HEK293T (cell line): Measurements from ENCODE around the gene ADNP2.

Experiments used
- CTCF ChIA-PET: fragments of 350-600 bp; formaldehyde crosslinking; extraction: SDS; loops from one replicate; lab custom pipeline; 2021; ENCODE audit warnings: antibody characterized with exemption, inconsistent platforms; lab: Yijun Ruan, JAX
- POLR2A ChIA-PET: fragments of 350-600 bp; formaldehyde crosslinking; extraction: SDS; loops from one replicate; lab custom pipeline; 2020; ENCODE audit warnings: antibody characterized with exemption, inconsistent platforms; lab: Yijun Ruan, JAX
- DNase-seq: peaks from one replicate; pipeline ENCODE4 v3.0.0; 2012; ENCODE audit warnings: mixed read lengths; ENCODE audit errors: extremely low spot score
- ARNT ChIP-seq: fragments of 450-650 bp; IDR thresholded peaks from 2 replicates; pipeline ENCODE4 v1.6.1; 2017; ENCODE audit warnings: mild to moderate bottlenecking
- BHLHE40 ChIP-seq: fragments of 450-650 bp; IDR thresholded peaks from 2 replicates; pipeline ENCODE4 v1.6.1; 2016; ENCODE audit warnings: mild to moderate bottlenecking, moderate library complexity, borderline replicate concordance
- CTBP1 ChIP-seq: fragments of 450-650 bp; IDR thresholded peaks from 2 replicates; pipeline ENCODE4 v1.6.1; 2016; ENCODE audit warnings: borderline replicate concordance
- ELF4 ChIP-seq: fragments of 450-650 bp; IDR thresholded peaks from 2 replicates; pipeline ENCODE4 v1.6.1; 2017; ENCODE audit warnings: antibody characterized with exemption
- FOXA1 ChIP-seq: fragments of 450-650 bp; IDR thresholded peaks from 2 replicates; pipeline ENCODE4 v1.6.1; 2016; ENCODE audit warnings: mild to moderate bottlenecking
- FOXK2 ChIP-seq: fragments of 450-650 bp; IDR thresholded peaks from 2 replicates; pipeline ENCODE4 v1.6.1; 2016; ENCODE audit warnings: mild to moderate bottlenecking
- FOXM1 ChIP-seq: fragments of 450-650 bp; IDR thresholded peaks from 2 replicates; pipeline ENCODE4 v1.6.1; 2017; ENCODE audit warnings: mild to moderate bottlenecking, borderline replicate concordance
- HDGF ChIP-seq: fragments of 450-650 bp; IDR thresholded peaks from 2 replicates; pipeline ENCODE4 v1.6.1; 2017; ENCODE audit warnings: antibody characterized with exemption, borderline replicate concordance
- L3MBTL2 ChIP-seq: fragments of 450-650 bp; conservative IDR thresholded peaks from 2 replicates; pipeline ENCODE4 v1.6.1; 2016; ENCODE audit warnings: mild to moderate bottlenecking
- LEF1 ChIP-seq: fragments of 450-650 bp; IDR thresholded peaks from 2 replicates; pipeline ENCODE4 v1.6.1; 2017; ENCODE audit warnings: mild to moderate bottlenecking, borderline replicate concordance
- NFRKB ChIP-seq: fragments of 450-650 bp; IDR thresholded peaks from 2 replicates; pipeline ENCODE4 v1.6.1; 2016; ENCODE audit warnings: mild to moderate bottlenecking, moderate library complexity
- SP1 ChIP-seq: fragments of 450-650 bp; IDR thresholded peaks from 2 replicates; pipeline ENCODE4 v1.6.1; 2017
- SUZ12 ChIP-seq: fragments of 450-650 bp; IDR thresholded peaks from 2 replicates; pipeline ENCODE4 v1.6.1; 2016; ENCODE audit warnings: mild to moderate bottlenecking
- TARDBP ChIP-seq: fragments of 450-650 bp; IDR thresholded peaks from 2 replicates; pipeline ENCODE4 v1.6.1; 2016
- ZNF384 ChIP-seq: fragments of 450-650 bp; IDR thresholded peaks from 2 replicates; pipeline ENCODE4 v1.6.1; 2016
- TF ChIP-seq, protein P1 (sequence below): fragments of 450-650 bp; IDR thresholded peaks from 2 replicates; pipeline ENCODE4 v1.6.1; 2016

The ADNP2 gene

DNA sequence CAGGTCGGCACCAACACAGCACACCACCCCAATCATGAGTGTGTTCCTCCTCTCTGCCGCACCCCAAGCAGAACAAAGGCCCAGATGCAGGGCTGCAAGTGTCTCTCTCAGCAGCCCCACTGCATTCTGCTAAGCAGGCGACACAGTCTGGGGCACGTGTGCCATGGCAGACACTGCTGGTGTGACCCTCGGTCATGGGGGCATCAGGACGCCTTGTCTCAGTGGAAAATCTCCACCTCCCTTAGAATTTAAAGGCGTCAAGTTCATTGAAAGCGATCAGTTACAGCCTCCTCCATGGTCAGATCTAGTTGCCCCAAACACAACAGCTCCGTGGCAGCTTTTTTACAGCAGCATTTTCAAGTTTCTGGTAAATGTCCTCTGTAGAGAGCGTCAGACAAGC lies 57.2 kb downstream of the ADNP2 start:
- CTCF ChIA-PET, result interaction anchor here (0.6 kb wide), 1 partner anchor 9 kb away, joined by 3 read pairs; no protein-coding TSS in a partner anchor

DNA sequence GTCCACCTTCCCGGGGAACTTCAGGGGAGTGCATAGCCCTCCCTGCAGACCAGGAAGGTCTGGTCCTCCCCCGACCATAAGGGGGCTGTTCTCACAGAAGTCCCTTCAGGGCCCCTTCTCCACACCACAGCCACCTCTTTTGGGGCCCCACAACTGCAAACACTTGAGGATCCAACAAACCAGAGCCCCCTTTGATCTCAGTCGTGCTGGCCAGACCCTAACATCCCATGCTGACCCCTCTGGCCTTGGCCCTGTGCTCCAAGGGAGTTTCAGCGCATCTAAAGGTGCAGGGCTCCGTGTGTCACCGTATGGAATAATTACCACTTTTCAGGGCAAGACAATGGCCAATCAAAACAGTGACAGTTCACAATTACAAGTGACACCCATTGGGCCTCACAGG lies 57.7 kb downstream of the ADNP2 start:
- CTCF ChIA-PET, result no interaction called here
- POLR2A ChIA-PET, result no interaction called here
- TF ChIP-seq ARNT (no peak), HDGF (no peak), SUZ12 (no peak), NFRKB (no peak), SP1 (no peak)
- TF ChIP-seq, protein P1, sequence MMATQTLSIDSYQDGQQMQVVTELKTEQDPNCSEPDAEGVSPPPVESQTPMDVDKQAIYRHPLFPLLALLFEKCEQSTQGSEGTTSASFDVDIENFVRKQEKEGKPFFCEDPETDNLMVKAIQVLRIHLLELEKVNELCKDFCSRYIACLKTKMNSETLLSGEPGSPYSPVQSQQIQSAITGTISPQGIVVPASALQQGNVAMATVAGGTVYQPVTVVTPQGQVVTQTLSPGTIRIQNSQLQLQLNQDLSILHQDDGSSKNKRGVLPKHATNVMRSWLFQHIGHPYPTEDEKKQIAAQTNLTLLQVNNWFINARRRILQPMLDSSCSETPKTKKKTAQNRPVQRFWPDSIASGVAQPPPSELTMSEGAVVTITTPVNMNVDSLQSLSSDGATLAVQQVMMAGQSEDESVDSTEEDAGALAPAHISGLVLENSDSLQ, result no peak
- no peak for DNase-seq

More for the DNA sequence above, 57.2 kb downstream of the ADNP2 start:
- no peak for TF ChIP-seq FOXA1
- no peak for TF ChIP-seq SUZ12
- no peak for TF ChIP-seq FOXK2
- TF ChIP-seq HDGF, result no peak
- no peak for TF ChIP-seq TARDBP
- no peak for DNase-seq
- POLR2A ChIA-PET, result no interaction called here

DNA sequence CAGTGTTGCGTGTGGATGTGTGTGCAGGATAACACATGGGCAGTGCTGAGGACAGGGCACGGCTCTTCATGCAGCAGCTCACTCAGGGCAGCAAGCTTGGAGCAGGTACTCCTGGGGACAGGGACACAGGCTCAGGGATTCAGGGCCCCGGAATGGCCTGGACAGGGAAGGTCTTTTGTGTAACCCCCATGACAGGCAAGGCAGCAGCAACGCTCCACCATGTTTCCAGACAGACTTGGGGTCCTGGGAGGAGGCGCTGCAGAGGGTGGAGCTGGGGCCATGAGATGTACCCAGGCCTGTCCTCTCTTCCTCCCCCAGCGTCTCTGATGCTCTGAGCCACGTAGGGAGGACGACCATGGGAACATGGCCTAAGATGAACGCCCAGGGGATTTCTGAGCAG lies 58.3 kb downstream of the ADNP2 start:
- CTCF ChIA-PET, result no interaction called here
- POLR2A ChIA-PET, result no interaction called here
- no peak for TF ChIP-seq HDGF
- TF ChIP-seq FOXM1, result no peak
- TF ChIP-seq TARDBP, result no peak
- no peak for TF ChIP-seq SP1
- TF ChIP-seq, protein P1, result no peak
- TF ChIP-seq FOXK2, result no peak
- TF ChIP-seq ELF4, result no peak
- TF ChIP-seq LEF1, result no peak
- no peak for TF ChIP-seq BHLHE40
- no peak for TF ChIP-seq L3MBTL2
- no peak for TF ChIP-seq ARNT
- TF ChIP-seq ZNF384, result no peak
- no peak for TF ChIP-seq CTBP1
- TF ChIP-seq NFRKB, result no peak
- TF ChIP-seq FOXA1, result no peak
- no peak for DNase-seq

DNA sequence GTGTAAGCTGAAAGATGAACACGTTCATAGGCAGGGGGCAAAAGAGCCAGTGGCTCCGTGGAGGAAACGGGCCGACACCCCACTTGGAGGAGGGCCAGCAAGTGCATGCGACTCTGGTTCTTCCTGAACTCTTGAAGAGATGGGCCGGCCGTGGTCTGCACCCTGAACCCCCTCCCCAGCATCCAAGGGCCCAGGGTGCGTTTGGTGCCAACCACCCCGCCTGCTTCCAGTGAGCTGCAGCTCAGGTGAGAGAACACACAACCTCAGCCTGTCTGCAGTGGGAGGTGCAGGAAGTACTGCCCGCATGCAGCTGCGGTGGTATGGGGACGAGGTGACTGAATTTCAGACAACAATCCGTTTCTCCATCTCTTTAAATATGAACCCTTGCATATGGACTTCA lies 58.9 kb downstream of the ADNP2 start:
- no peak for TF ChIP-seq BHLHE40
- TF ChIP-seq NFRKB, result no peak
- TF ChIP-seq SP1, result no peak
- no peak for TF ChIP-seq SUZ12
- no peak for TF ChIP-seq LEF1
- TF ChIP-seq ARNT, result no peak
- no peak for TF ChIP-seq FOXM1
- TF ChIP-seq TARDBP, result no peak
- TF ChIP-seq ELF4, result no peak
- no peak for TF ChIP-seq ZNF384
- ChIA-PET CTCF (no interaction called here), POLR2A (no interaction called here)
- no peak for DNase-seq

DNA sequence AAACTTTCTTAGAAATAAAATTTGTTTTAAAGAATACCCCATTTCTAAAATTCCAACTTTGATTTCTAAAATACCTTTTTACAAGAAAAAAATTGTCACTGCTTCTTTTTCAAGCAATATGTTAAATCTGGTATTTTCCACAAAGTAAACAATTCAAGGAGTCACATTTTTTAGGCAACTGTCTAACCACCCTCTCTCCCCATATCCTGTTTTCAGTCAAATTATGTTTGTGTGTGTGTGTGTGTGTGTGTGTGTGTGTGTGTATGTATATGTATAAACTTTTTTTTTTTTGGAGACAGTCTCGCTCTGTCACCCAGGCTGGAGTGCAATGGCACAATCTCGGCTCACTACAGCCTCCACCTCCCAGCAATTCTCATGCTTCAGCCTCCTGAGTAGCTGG lies 59.3 kb downstream of the ADNP2 start:
- DNase-seq, result no peak
- ChIA-PET POLR2A (no interaction called here), CTCF (no interaction called here)
- TF ChIP-seq, protein P1, result no peak
- no peak for TF ChIP-seq L3MBTL2
- no peak for TF ChIP-seq BHLHE40
- no peak for TF ChIP-seq ARNT
- TF ChIP-seq SP1, result no peak
- no peak for TF ChIP-seq HDGF
- no peak for TF ChIP-seq ZNF384
- TF ChIP-seq LEF1, result no peak
- TF ChIP-seq FOXK2, result no peak
- TF ChIP-seq TARDBP, result no peak
- TF ChIP-seq FOXA1, result no peak
- TF ChIP-seq SUZ12, result no peak
- no peak for TF ChIP-seq ELF4
- no peak for TF ChIP-seq CTBP1
- TF ChIP-seq FOXM1, result no peak
- no peak for TF ChIP-seq NFRKB

DNA sequence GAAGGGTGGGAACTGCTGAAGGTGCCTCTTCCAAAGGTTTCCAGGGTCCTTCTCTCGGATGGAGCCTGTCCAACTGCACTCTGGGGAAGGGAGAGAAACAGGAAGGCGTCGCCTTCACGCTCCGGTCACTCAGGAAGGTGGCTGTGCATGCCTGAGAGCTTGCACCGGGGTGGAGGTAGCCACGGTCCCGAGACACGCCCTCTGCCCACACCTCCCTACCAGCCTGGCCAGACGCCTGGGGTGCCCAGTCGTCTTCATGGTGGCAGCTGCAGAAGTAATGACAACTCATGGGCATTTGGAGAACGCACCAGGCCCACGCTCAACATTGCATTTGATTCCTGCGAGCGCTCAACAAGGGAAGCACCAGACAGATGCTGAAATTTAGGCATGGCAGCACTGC lies 59.9 kb downstream of the ADNP2 start:
- TF ChIP-seq FOXM1, result no peak
- TF ChIP-seq CTBP1, result no peak
- no peak for TF ChIP-seq LEF1
- no peak for TF ChIP-seq FOXK2
- TF ChIP-seq BHLHE40, result no peak
- TF ChIP-seq FOXA1, result no peak
- ChIA-PET CTCF (no interaction called here), POLR2A (no interaction called here)
- no peak for DNase-seq

DNA sequence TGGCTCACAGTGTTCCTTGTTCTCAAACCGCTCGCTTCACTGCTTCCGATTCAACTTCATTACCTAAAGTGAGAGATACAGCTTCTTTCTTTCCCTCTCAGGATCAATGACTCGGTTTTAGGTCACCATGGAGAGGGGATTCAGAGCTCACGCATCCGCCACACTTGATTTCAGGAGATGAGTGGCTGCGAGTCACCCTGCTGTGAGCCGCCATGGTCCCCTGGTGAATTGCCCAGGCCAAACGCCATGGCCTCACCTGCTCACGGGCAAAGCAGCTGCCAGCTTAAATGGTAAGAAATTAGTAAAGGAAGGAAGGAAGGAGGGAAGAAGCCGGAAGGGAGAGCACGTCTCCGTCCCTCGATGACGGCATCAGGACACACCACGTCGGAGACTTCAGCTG lies 60.5 kb downstream of the ADNP2 start:
- TF ChIP-seq FOXA1 (no peak), SUZ12 (no peak), CTBP1 (no peak), ARNT (no peak), BHLHE40 (no peak), FOXM1 (no peak), L3MBTL2 (no peak), FOXK2 (no peak), ZNF384 (no peak), LEF1 (no peak), SP1 (no peak), NFRKB (no peak), ELF4 (no peak)
- TF ChIP-seq, protein P1, result no peak
- ChIA-PET CTCF (no interaction called here), POLR2A (no interaction called here)
- no peak for DNase-seq
